Mucosa of gallbladder (tissue), 1 donor: ENCODE data around the gene HTT. TPM values are rescaled to one million over a fixed set of nuclear protein-coding genes. Genes with fewer than 3 reads are reported as not detected.

Experiments
- DNase-seq: peaks from one replicate; pipeline ENCODE4 v3.0.0-alpha.2; 2020; ENCODE audit warnings: low spot score
- total RNA-seq: library from RNA; stranded (reverse); gene quantifications from one replicate; pipeline ENCODE4 v1.2.1, GENCODE V29; 2021
- donor health status: DM: no; HTN: no; CAD: no.

HTT gene
- total RNA-seq, 1 donor from 2014 or later, result 51.6 TPM

GRCh38 chr4:3218824-3219760 lies 144.6 kb downstream of the HTT start:
- no peak for DNase-seq

GRCh38 chr4:3219761-3220475 lies 145.4 kb downstream of the HTT start:
- no peak for DNase-seq

GRCh38 chr4:3220476-3221183 lies 146.1 kb downstream of the HTT start:
- DNase-seq, result no peak

- DNase-seq, result no peak
Measured at GRCh38 chr4:3221184-3221494, 146.7 kb downstream of the HTT start.

GRCh38 chr4:3221996-3222395 lies 147.5 kb downstream of the HTT start:
- DNase-seq, result no peak

- no peak for DNase-seq
Measured at GRCh38 chr4:3223346-3223745, 148.9 kb downstream of the HTT start.

- DNase-seq, result no peak
Measured at GRCh38 chr4:3223956-3224748, 149.7 kb downstream of the HTT start.

GRCh38 chr4:3225071-3225850 lies 150.8 kb downstream of the HTT start:
- no peak for DNase-seq

- DNase-seq, result no peak
Measured at GRCh38 chr4:3225936-3226335, 151.5 kb downstream of the HTT start.

GRCh38 chr4:3226467-3226866 lies 152.0 kb downstream of the HTT start:
- DNase-seq, result peak; percentile 22

- DNase-seq, result no peak
Measured at GRCh38 chr4:3226944-3227343, 152.5 kb downstream of the HTT start.

- no peak for DNase-seq
Measured at GRCh38 chr4:3227878-3228675, 153.6 kb downstream of the HTT start.

GRCh38 chr4:3228881-3229280 lies 154.4 kb downstream of the HTT start:
- no peak for DNase-seq

- DNase-seq, result no peak
Measured at GRCh38 chr4:3229328-3229727, 154.8 kb downstream of the HTT start.

GRCh38 chr4:3229964-3230363 lies 155.5 kb downstream of the HTT start:
- no peak for DNase-seq

GRCh38 chr4:3231471-3231870 lies 157.0 kb downstream of the HTT start:
- no peak for DNase-seq

GRCh38 chr4:3232001-3232400 lies 157.5 kb downstream of the HTT start:
- DNase-seq, result no peak

- no peak for DNase-seq
Measured at GRCh38 chr4:3232871-3233271, 158.4 kb downstream of the HTT start.

GRCh38 chr4:3233391-3234071 lies 159.1 kb downstream of the HTT start:
- no peak for DNase-seq
